Fibroblast of lung (primary cell): ENCODE data around the gene GPR173.

ENCODE experiments used
- EZH2 ChIP-seq: IDR thresholded peaks from 2 replicates; pipeline ENCODE4 v1.5.1; 2012; ENCODE audit warnings: low read length, control low read depth, mild to moderate bottlenecking; ENCODE audit errors: missing control alignments
- TF ChIP-seq, protein P1 (sequence below), 2 donors: IDR thresholded peaks in 1 of 2; conservative IDR thresholded peaks in 1 of 2; 1 replicate in 1 of 2; 2 replicates in 1 of 2; pipeline ENCODE4 v1.5.1; 2011 to 2012; ENCODE audit warnings: low read length in 2 of 2, control low read depth in 1 of 2, inconsistent platforms in 1 of 2, low read depth in 1 of 2, mild to moderate bottlenecking in 1 of 2

- TF ChIP-seq, protein P1, sequence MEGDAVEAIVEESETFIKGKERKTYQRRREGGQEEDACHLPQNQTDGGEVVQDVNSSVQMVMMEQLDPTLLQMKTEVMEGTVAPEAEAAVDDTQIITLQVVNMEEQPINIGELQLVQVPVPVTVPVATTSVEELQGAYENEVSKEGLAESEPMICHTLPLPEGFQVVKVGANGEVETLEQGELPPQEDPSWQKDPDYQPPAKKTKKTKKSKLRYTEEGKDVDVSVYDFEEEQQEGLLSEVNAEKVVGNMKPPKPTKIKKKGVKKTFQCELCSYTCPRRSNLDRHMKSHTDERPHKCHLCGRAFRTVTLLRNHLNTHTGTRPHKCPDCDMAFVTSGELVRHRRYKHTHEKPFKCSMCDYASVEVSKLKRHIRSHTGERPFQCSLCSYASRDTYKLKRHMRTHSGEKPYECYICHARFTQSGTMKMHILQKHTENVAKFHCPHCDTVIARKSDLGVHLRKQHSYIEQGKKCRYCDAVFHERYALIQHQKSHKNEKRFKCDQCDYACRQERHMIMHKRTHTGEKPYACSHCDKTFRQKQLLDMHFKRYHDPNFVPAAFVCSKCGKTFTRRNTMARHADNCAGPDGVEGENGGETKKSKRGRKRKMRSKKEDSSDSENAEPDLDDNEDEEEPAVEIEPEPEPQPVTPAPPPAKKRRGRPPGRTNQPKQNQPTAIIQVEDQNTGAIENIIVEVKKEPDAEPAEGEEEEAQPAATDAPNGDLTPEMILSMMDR (conservative IDR thresholded peaks at IDR 0.05 in 1 of 2, IDR thresholded peaks at IDR 0.05 in 1 of 2; ENCODE audit: low read depth in 1 of 2, low read length in 2 of 2): no peak
- TF ChIP-seq EZH2: no peak
Observed at GRCh38 chrX:53055244-53055849, 6.8 kb downstream of the GPR173 start.
